Stimulated activated naive CD8-positive, alpha-beta T cell treated with anti-CD3 and anti-CD28 coated beads, Interleukin-15, Interleukin-2, amounts not matched to agents 100 U/mL and 50 U/mL, for 24 hours (primary cell): Measurements from ENCODE around the gene PRSS16.
"Not testable (repeated sequence)": the region's sequence is repeated elsewhere in the genome, so short reads cannot be mapped to it uniquely, and the experiment has no call there.

Source experiments
- ATAC-seq: fragments of 150-1000 bp; cut with Tn5 transposase; one replicate; pipeline ENCODE4 v1.10.0; 2021
- DNase-seq: peaks from one replicate; pipeline ENCODE4 v3.0.0; 2021

The PRSS16 gene, protein sequence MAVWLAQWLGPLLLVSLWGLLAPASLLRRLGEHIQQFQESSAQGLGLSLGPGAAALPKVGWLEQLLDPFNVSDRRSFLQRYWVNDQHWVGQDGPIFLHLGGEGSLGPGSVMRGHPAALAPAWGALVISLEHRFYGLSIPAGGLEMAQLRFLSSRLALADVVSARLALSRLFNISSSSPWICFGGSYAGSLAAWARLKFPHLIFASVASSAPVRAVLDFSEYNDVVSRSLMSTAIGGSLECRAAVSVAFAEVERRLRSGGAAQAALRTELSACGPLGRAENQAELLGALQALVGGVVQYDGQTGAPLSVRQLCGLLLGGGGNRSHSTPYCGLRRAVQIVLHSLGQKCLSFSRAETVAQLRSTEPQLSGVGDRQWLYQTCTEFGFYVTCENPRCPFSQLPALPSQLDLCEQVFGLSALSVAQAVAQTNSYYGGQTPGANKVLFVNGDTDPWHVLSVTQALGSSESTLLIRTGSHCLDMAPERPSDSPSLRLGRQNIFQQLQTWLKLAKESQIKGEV

DNA sequence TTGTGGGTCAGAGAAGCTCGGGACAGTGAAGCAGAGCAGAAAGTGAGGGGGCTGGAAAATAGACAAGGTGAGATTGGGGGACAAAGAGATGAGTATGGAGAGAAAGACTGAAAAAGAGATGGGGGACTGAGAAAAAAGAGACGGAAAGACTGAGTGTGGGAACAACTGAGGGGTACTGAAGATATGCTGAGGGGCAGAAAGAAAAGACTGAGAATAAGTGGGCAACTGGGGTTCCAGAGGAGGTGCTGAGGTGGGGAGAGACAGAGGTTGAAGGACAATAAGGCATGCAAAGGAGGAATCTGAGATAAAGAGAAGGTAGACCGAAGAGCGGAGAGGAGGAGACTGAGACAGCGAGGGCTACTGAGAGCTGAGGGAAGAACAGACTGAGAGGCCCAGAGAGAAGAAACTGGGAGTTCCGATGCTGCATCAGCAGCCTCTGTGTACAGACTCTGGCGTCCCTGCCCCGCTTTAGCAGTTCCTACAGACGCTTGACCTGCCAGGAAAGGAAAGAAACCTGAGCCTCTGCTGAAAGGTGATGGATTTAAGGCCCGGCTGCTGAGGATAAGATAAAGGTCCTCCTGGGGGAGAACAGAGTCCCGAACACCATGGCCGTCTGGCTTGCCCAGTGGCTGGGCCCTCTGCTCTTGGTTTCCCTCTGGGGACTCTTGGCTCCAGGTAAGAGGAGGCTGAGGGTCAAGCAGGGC is at the start of gene PRSS16:
PRSS16 (plus strand) TSS at position 569 of the 704 bp plus-strand sequence; CDS start at position 606, 37 bp downstream.
- DNase-seq (no peak), ATAC-seq (no peak)

GRCh38 chr6:27205375-27206278 is 41.9 kb upstream of the PRSS16 start:
- DNase-seq = peak; percentile 52
- ATAC-seq = peak; percentile 75

DNA sequence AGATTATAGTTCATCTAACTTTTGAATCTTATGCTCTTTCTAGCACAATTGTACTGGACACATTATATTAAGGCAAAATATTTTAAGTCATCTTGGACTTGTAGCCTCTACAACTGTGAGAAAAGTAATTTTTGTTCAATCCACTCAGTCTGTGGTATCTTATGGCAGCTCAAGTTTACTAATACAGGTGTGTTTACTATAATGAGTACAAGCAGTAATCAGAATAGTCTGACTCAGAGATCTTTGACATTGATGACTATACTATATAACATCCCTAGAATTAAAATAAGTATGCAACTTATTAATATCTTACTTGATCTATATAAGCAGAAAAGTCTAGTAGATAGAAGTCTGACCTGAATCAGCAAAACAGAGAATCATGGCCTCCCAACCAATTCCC is 40.7 kb upstream of the PRSS16 start:
- no peak for ATAC-seq

DNA sequence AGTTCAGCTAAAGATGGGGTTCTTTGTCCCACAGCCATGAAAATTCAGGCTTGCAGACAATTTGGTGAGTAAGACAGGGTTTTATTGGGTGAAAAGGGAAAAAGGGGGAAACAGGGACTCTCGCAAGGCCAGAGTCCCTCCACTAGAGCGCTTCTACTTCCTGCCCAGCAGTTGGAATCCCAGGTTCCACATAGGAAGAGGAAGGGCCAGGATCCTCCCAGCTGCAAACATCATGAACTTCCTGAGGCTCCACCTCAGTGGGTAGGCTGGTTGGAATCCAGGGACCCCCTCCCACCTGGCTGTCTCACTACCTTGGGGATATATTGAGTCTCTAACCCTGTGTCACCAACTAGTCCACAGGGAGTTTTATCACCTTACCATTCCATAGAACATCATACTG is 39.5 kb upstream of the PRSS16 start:
- ATAC-seq = no peak
- DNase-seq = no peak

More for the DNA sequence above, 40.7 kb upstream of the PRSS16 start:
- DNase-seq = no peak

DNA sequence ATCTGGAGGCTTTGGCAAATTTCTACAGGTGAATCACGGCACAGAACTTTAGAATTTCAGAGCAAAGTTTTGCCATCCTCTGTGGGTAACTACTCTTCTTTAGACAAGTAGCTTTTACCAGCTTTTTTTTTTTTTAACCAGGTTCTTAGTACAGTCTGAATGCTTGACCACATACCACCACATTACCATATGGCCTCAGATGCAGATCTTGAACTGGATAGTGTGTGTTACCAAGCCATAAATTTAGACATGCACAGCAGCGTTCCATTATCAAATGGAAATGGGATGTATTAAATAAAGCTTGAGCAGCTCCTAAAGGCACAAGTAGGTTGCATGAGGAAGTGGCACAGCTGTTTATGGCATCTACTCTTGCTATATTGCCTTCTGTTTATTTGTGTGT is 38.3 kb upstream of the PRSS16 start:
- ATAC-seq = no peak
- DNase-seq = no peak

- ATAC-seq (no peak), DNase-seq (peak; percentile 9)
Observed at GRCh38 chr6:27209659-27210269, 37.7 kb upstream of the PRSS16 start.

- ATAC-seq = not testable (repeated sequence)
- peak; percentile 16 for DNase-seq
Observed at GRCh38 chr6:27213091-27213517, 34.4 kb upstream of the PRSS16 start.

DNA sequence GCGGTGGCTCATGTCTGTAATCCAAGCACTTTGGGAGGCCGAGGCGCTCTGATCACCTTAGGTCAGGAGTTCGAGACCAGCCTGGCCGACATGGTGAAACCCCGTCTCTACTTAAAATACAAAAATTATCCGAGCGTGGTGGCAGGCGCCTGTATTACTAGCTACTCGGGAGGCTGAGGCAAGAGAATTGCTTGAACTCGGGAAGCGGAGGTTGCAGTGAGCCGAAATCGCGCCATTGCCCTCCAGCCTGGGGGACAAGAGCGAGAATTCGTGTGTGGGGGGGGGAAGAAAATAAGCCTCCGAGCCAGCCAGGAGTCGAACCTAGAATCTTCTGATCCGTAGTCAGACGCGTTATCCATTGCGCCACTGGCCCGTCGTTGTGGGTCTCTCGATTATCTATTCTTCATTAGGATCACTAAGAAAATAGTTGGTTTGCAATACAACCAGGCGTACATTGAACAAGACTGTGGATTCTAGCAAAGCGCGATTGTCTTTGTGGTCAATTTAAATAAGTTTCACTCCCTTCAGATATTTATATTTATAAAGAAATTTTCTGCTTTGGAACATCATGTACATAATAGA is 33.9 kb upstream of the PRSS16 start:
- DNase-seq (peak; percentile 35), ATAC-seq (peak; percentile 52)

DNA sequence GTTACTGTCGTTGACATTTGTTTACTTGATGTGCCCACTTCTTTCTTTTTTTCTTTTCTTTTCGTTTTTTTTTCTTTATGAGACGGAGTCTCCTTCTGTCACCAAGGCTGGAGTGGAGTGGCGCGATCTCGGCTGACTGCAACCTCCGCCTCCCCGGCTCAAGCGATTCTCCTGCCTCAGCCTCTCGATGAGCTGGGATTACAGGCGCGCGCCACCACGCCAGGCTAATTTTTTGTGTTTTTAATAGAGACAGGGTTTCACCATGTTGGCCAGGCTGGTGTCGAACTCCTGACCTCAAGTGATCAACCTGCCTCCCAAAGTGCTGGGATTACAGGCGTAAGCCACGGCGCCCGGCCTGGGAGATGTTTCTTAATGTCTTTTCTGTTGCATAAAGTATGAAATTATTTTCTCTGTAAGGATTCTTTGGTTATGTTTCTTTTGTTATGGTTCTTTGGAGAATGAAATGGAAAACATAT is 33.3 kb upstream of the PRSS16 start:
- DNase-seq (peak; percentile 8), ATAC-seq (no peak)

DNA sequence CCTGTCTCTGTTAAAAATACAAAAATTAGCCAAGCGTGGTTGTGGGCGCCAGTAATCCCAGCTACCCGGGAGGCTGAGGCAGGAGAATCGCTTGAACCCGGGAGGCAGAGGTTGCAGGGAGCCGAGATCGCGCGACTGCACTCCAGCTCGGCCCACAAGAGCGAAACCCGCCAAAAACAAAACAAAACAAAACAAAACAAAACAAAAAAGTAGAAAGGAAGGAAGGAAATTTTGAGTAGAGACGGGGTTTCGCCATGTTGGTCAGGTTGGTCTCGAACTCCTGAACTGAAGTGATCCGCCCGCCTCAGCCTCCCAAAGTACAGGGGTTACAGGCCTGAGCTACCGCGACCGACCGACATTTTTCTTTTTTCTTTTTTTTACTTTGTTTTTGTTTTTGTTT is 30.6 kb upstream of the PRSS16 start:
- no peak for DNase-seq
- no peak for ATAC-seq

- not testable (repeated sequence) for DNase-seq, ATAC-seq
Observed at GRCh38 chr6:27222971-27223370, 24.5 kb upstream of the PRSS16 start.

DNA sequence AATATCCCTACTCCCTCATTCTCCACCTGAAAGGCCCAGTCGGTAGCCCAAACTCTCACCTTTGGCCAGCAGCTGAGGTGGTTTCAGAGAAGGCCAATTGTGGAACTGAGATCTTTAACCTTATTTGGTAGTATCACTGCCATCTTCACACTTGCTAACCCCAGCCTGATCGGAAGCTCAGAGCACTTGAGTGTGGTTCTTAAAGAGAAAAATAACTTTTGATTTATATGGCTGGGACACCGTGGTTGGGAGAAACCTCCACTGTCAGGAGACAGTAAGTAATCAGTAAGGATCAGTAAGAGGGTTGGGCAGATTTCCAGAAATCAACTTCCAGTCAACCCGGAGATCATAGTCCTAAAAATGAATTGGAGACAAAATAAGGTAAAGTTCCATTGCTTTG is 22.8 kb upstream of the PRSS16 start:
- no peak for DNase-seq
- no peak for ATAC-seq

GRCh38 chr6:27228963-27229477 is 18.5 kb upstream of the PRSS16 start:
- DNase-seq (no peak), ATAC-seq (no peak)

DNA sequence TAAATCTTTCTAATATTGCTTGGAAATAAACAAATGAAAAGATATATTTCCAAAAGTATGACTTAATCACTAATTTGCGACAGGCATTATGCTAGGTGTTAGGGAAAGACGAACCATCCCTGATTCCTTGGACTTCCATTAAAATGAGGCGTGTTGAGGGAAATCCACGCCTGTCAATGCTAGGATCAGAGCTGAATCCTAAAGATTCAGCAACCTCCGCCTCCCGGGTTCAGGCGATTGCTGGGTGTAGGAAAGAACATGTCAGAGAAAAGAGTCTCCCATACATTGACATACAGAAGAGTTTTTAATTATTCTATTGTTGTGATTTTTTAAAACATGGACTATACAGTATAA is 16.8 kb upstream of the PRSS16 start:
- no peak for DNase-seq
- no peak for ATAC-seq

DNA sequence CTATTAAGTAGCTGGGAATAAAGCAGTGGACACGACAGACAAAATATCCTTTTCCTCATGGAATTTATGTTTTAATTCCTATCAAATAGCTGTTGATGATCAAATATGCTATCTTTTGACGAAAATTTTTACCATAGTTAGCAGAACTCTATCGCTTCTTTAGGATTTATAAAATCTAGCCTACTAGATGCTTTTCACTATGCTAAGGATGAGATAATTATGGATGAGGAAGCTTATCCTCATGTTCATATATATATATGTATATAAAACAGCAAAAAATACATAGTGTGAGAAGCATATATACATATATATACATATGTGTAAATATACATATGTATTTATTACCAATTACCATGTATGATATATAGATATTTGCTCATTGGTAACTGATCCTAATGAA is 12.9 kb upstream of the PRSS16 start:
- ATAC-seq = no peak
- DNase-seq = no peak

DNA sequence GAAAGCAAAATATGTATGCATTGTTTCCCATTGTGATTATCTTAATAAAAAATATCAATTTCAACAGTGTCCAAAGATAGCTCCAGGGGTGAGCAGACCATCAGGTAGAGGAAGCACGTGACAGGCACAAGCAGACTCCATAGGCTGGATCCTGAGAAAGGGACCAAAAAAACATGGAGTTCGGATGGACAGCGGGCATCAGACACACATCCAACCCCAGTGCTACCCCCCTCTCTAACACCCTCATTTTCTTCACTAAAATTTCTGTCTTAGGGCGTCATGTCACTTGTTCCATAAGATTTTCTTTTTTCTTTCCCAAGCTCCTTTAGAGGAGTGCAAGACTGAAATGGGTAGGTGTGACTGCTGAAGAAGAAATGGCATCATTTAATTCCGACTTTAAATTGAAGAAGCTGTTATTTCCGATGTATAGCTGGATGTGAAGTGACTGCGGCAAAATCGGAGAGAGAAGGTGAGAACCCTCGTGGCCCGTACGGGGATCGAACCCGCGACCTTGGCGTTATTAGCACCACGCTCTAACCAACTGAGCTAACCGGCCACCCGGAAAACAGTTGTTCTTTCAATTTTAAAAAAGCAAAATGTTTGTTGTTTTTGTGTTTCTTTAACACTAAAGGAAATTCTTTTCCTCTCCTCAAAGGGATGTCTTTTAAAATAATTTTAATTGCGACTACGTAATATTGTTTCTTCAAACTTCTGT is 10.3 kb upstream of the PRSS16 start:
- peak; percentile 95 for ATAC-seq
- DNase-seq = peak; percentile 72

DNA sequence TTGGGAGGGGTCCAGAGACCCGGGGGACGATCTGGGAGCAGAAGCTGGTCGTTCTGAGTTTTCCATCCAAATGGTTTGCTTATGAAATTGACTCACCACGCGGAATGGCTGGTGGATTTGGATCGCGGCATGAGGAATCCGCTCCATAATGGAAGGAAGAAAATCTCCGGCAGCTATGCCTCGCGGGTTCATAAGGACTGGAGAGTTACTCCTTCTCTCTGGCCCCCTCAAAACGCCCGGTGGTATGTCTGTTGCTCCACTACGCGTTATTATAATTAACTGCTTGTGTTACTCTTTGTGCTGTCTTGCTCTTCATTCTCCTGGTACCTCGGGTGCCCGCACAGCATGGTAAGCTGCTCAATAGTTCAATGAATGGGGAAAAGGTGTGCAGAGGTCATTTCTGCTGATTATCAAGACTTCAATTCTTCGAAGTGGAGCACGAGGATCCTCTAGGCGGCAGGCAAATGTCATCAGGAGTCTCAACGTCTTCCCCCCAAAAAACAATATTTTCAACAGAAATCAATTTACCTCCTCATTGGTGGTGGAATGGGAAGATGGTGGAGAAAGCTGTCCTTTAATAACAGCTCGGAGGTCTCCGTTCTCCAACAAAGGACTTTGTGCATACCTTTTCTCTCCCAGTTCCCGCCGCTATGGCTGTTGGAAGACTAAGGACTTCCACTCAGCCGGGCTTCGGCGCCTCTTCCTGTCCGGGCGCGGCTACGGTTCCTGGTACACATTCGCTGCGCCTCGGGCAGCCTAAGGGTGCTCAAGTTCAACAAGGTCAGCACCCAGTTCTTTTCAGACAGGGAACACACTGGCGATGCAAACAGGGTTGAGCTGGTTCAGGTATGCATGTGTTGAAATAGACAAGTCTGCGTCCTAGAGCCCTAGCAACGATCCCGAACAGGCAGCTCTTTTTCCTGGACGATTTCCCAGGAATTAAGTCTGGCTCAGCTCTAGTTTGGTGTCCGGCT is 9.2 kb upstream of the PRSS16 start:
- DNase-seq = no peak

GRCh38 chr6:27239258-27239657 is 8.2 kb upstream of the PRSS16 start:
- ATAC-seq = no peak
- DNase-seq = no peak

More for the DNA sequence above, 9.2 kb upstream of the PRSS16 start:
- ATAC-seq = peak; percentile 15

DNA sequence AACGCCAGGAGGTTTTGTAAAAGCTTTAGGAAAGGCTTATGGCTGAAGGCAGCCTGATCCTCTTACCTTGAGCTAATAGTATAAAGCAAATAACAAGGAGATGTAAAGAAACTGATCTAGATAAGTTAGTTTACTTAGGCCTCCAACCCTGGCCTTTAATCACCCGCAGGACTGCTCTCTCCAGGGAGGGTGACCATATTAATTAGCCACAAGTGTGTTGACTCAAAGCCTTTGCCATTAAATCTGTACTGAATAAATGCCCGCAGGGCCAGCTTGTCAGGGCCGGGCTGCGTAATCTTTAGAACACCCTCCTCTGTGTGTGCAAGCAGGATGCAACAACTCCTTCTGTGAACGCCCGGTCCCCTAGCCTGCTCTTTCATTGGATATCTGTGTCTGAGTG is 6.1 kb upstream of the PRSS16 start:
- no peak for DNase-seq
- no peak for ATAC-seq
